Keratinocyte (primary cell): ENCODE results near the gene MFAP4. TPM values are rescaled to one million over a fixed set of nuclear protein-coding genes. Genes with fewer than 3 reads are reported as not detected.

Source experiments
- DNase-seq: peaks from one replicate; pipeline ENCODE4 v3.0.0-alpha.2; 2011; ENCODE audit warnings: low read depth, missing footprints, low spot score
- FAIRE-seq: peaks from 2 replicates; lab custom pipeline; 2011; peaks lifted over from hg19 to GRCh38; lab: Jason Lieb, UNC
- H2AFZ ChIP-seq: 2 replicates; pipeline ENCODE4 v1.6.0; 2012; ENCODE audit warnings: low read length, control low read depth, inconsistent platforms; ENCODE audit not compliant: control insufficient read depth
- H3K27ac ChIP-seq: 2 replicates; pipeline ENCODE4 v1.5.1; 2011; ENCODE audit warnings: low read length; ENCODE audit not compliant: control insufficient read depth, insufficient read depth
- H3K27me3 ChIP-seq: 3 replicates; pipeline ENCODE4 v1.6.0; 2011; ENCODE audit warnings: low read length; ENCODE audit not compliant: control insufficient read depth, insufficient read depth; ENCODE audit errors: extremely low read depth
- H3K36me3 ChIP-seq, 2 experiments: 2 replicates in 1 of 2; 3 replicates in 1 of 2; pipeline ENCODE4 v1.5.1; 2011; ENCODE audit warnings: low read length in 2 of 2, mild to moderate bottlenecking in 1 of 2; ENCODE audit not compliant: control insufficient read depth in 2 of 2, insufficient read depth in 2 of 2; ENCODE audit errors: extremely low read depth in 1 of 2
- H3K4me1 ChIP-seq: 3 replicates; pipeline ENCODE4 v1.5.1; 2011; ENCODE audit warnings: low read length; ENCODE audit not compliant: control insufficient read depth, insufficient read depth; ENCODE audit errors: extremely low read depth
- H3K4me2 ChIP-seq: 3 replicates; pipeline ENCODE4 v1.6.0; 2011; ENCODE audit warnings: low read depth, low read length; ENCODE audit not compliant: control insufficient read depth, insufficient read depth; ENCODE audit errors: extremely low read depth
- H3K4me3 ChIP-seq, 3 experiments: fragments of 200-600 bp in 1 of 3; sonication (generic) in 1 of 3; 2 replicates in 2 of 3; 3 replicates in 1 of 3; pipeline ENCODE4 v1.5.1; 2011 to 2016; ENCODE audit warnings: low read length in 3 of 3, mild to moderate bottlenecking in 3 of 3, control low read depth in 2 of 3, inconsistent platforms in 1 of 3, low read depth in 1 of 3, mixed read lengths in 1 of 3, mixed run types in 1 of 3, moderate library complexity in 1 of 3; ENCODE audit not compliant: control insufficient read depth in 2 of 3, insufficient read depth in 2 of 3; ENCODE audit errors: extremely low read depth in 1 of 3
- H3K79me2 ChIP-seq: 2 replicates; pipeline ENCODE4 v1.6.0; 2012; ENCODE audit warnings: low read length; ENCODE audit not compliant: control insufficient read depth, insufficient read depth
- H3K9ac ChIP-seq: 3 replicates; pipeline ENCODE4 v1.6.0; 2011; ENCODE audit warnings: low read length; ENCODE audit not compliant: control insufficient read depth, insufficient read depth; ENCODE audit errors: extremely low read depth
- H3K9me1 ChIP-seq: 3 replicates; pipeline ENCODE4 v1.6.0; 2011; ENCODE audit warnings: low read length; ENCODE audit not compliant: control insufficient read depth, insufficient read depth; ENCODE audit errors: extremely low read depth
- H3K9me3 ChIP-seq: 2 replicates; pipeline ENCODE4 v1.5.1; 2012; ENCODE audit warnings: low read depth, low read length; ENCODE audit not compliant: control insufficient read depth
- H4K20me1 ChIP-seq: 3 replicates; pipeline ENCODE4 v1.6.0; 2011; ENCODE audit warnings: low read length; ENCODE audit not compliant: control insufficient read depth, insufficient read depth; ENCODE audit errors: extremely low read depth
- CTCF ChIP-seq, 3 experiments: IDR thresholded peaks in 1 of 3; conservative IDR thresholded peaks in 1 of 3; optimal IDR thresholded peaks in 1 of 3; 2 replicates in 2 of 3; 3 replicates in 1 of 3; pipeline versions ENCODE3 to v1.5.1; 2011; ENCODE audit warnings: low read length in 3 of 3, mild to moderate bottlenecking in 3 of 3, moderate library complexity in 2 of 3, control low read depth in 1 of 3, inconsistent platforms in 1 of 3; ENCODE audit not compliant: insufficient read depth in 2 of 3; ENCODE audit errors: extremely low read depth in 1 of 3
- EZH2 ChIP-seq: IDR thresholded peaks from one replicate; pipeline ENCODE4 v1.6.1; 2012; ENCODE audit warnings: inconsistent platforms, mild to moderate bottlenecking, low read length, moderate library complexity
- dilution Hi-C: fragments of 300-500 bp; cut with MboI; formaldehyde crosslinking; loops from one replicate; pipeline ENCODE4 v1.7.0; 2020; ENCODE audit warnings: low sequenced_read_pairs; ENCODE audit not compliant: extremely low pct_ligation_motif_present
- polyA plus RNA-seq, 5 experiments: library from polyadenylated mRNA; depleted of rRNA in 3 of 5; stranded (reverse) in 3 of 5; stranded (forward) in 1 of 5; unstranded in 1 of 5; fragments of >200 nt; gene quantifications; 1 replicate in 1 of 5; 2 replicates in 3 of 5; 3 replicates in 1 of 5; pipeline versions ENCODE4 v1.2.1 to v1.2.3, GENCODE V29; 2011 to 2012; ENCODE audit warnings: missing spikeins in 2 of 5, low read depth in 1 of 5, low replicate concordance in 1 of 5

The MFAP4 gene
- polyA plus RNA-seq, 1 donor (not counting 4 experiments of a cell fraction or from before 2014, with no cell fraction given): not detected

GRCh38 chr17:19381741-19382444, 5.1 kb downstream of the MFAP4 start:
- H3K4me1 ChIP-seq: peaks cover 27% of the 10 kb centered on the region
- FAIRE-seq (no peak), DNase-seq (no peak)
- H3K36me3 ChIP-seq: peaks cover 27 to 33% of the 10 kb centered on the region in 2 experiments
- H3K27ac ChIP-seq: no peak overlapping the region
- H3K4me3 ChIP-seq: no peak overlapping the region
- H3K9me3 ChIP-seq: no peaks in the 10 kb centered on the region
- dilution Hi-C loops: no loop called here
- H3K4me2 ChIP-seq: no peak overlapping the region
- peaks cover 21% of the 10 kb centered on the region for H3K79me2 ChIP-seq
- H2AFZ ChIP-seq: no peak overlapping the region
- TF ChIP-seq EZH2 (no peak), CTCF (optimal IDR thresholded peaks at IDR 0.05 in 1 of 3, IDR thresholded peaks at IDR 0.05 in 1 of 3, conservative IDR thresholded peaks at IDR 0.05 in 1 of 3; ENCODE audit: extremely low read depth in 1 of 3, insufficient read depth in 2 of 3, low read length in 3 of 3) (no peak)
- H3K9me1 ChIP-seq: peaks cover 3% of the 10 kb centered on the region
- no peak overlapping the region for H3K9ac ChIP-seq
- H4K20me1 ChIP-seq: no peaks in the 10 kb centered on the region
- no peaks in the 10 kb centered on the region for H3K27me3 ChIP-seq

GRCh38 chr17:19381361-19381740, 5.6 kb downstream of the MFAP4 start:
- H3K36me3 ChIP-seq: peaks cover 27 to 33% of the 10 kb centered on the region in 2 experiments
- H4K20me1 ChIP-seq: no peaks in the 10 kb centered on the region
- DNase-seq (no peak), FAIRE-seq (no peak)
- no peak overlapping the region for H3K4me2 ChIP-seq
- no peak overlapping the region for H3K4me3 ChIP-seq
- H3K27me3 ChIP-seq: no peaks in the 10 kb centered on the region
- H2AFZ ChIP-seq: no peak overlapping the region
- dilution Hi-C loops: no loop called here
- peaks cover 25% of the 10 kb centered on the region for H3K4me1 ChIP-seq
- H3K9ac ChIP-seq: no peak overlapping the region
- H3K27ac ChIP-seq: no peak overlapping the region
- H3K9me1 ChIP-seq: peaks cover 3% of the 10 kb centered on the region
- TF ChIP-seq EZH2: no peak
- TF ChIP-seq CTCF (optimal IDR thresholded peaks at IDR 0.05 in 1 of 3, IDR thresholded peaks at IDR 0.05 in 1 of 3, conservative IDR thresholded peaks at IDR 0.05 in 1 of 3; ENCODE audit: extremely low read depth in 1 of 3, insufficient read depth in 2 of 3, low read length in 3 of 3): no peak
- H3K9me3 ChIP-seq: no peaks in the 10 kb centered on the region
- peaks cover 21% of the 10 kb centered on the region for H3K79me2 ChIP-seq
